ENCODE results near the gene CSRNP2.
"Not testable (repeated sequence)": the region's sequence is repeated elsewhere in the genome, so short reads cannot be mapped to it uniquely, and the experiment has no call there.

Gene CSRNP2

DNA sequence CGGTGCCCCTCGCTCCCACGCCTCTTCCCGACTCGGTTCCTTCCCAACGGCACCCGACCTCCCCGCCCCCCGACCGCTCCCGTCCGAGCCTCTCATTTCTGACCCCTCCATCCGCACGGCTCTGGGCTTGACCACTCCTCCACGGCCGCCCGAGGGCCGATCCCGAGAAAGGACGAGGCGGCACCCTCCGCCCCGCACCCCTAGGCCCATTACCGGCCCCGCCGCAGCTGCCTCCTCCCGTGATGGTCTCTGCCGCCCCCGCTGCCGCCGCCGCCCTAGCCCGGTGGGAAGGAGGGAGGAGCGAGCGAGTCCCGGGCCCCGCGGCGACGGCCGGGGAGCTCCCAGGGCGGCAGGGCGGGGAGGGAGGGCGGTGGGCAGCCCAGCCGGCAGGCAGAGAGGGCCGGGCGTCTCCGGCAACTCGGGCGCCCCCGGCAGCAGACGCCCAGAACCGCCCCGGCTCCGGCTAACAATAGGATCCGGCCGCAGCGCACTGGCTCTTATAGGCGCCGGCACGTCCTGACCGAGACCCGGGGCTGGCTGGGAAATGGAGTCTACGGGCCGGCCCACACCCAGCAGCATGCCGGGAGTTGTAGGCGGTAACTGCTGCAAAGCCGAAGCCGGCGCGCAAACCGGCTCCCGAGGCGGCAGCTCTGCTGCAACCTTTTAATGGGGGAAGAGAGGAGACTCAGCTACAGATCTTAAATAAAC lies at the start of gene CSRNP2:
Gene CSRNP2 (minus strand): TSS at position 471 of the 708 bp plus-strand sequence. CDS start 7,035 bp downstream, outside the sequence.
- peak; percentile 92 for DNase-seq (ENCODE audit: low read depth)

GRCh38 chr12:51132693-51133092 lies 49.3 kb upstream of the CSRNP2 start:
- no peak for DNase-seq (ENCODE audit: low read depth)

- no peak for DNase-seq (ENCODE audit: low read depth)
Observed at GRCh38 chr12:51131745-51132521, 48.5 kb upstream of the CSRNP2 start.

DNA sequence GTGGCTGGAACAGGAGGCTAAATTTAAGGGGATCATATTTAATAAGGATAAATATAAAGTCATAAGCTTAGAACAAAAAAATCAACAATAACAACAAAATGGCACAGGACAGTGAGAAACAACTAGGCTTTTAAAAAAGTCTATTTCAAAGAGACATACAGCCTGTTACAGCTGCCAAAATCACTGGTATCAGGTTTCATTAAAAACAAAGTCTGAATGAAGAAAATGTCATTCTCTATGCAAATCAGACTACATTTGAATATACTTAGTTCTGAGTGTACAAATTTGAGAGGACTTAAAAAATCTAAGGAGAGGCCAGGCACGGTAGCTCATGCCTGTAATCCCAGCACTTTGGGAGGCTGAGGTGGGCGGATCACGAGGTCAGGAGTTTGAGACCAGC lies 45.5 kb upstream of the CSRNP2 start:
- peak; percentile 28 for DNase-seq (ENCODE audit: low read depth)

DNA sequence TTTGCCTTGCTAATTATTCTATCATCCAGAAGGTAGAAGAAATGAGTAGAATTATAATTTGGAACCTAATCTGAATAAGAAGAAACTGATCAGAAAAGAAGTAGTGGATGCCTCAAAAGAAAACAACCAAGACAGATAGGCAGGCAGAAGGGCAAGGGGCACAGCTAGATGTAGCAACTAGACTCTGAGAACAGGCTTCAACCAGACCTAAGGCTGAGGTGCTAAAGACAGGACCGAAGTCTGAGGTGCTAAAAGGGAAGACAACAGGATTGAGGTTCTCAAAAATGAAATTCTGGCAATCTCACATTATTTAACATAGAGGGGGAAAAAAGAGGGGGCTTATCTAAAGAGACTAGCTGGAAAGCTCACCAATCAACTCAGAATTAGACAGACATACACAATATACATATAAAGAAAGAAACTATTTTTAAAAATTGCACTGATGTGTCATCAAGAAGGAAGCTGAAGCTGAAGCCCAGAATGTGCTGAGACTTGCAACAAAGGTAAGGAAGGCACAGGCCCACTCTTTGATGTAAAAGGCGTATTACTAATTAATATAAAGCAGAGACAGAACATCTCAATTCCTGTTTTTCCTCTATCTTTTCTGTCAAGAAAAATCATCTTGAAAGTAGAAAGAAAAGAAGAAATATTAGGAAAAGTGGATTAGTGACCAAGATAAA lies 43.8 kb upstream of the CSRNP2 start:
- DNase-seq (ENCODE audit: low read depth) = no peak

DNA sequence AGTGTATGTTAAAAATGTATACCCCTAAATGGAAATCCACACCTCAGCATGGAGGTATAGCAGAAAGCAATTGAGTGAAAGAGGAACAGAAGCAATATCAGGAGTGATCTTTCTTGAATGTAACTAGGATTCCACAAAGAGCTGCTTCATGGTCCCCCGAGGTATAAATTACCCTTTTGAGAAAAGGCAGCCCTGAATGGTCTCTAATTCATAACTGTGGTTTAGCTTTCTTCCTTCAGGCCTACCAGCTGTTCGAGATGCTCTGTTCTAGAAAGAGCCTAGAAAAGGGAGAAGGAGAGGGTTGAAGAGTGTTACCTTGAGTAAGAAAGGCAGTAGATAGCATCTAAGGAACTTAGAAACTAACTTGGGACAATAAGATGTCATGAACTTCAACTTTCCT lies 42.9 kb upstream of the CSRNP2 start:
- DNase-seq (ENCODE audit: low read depth) = no peak

DNA sequence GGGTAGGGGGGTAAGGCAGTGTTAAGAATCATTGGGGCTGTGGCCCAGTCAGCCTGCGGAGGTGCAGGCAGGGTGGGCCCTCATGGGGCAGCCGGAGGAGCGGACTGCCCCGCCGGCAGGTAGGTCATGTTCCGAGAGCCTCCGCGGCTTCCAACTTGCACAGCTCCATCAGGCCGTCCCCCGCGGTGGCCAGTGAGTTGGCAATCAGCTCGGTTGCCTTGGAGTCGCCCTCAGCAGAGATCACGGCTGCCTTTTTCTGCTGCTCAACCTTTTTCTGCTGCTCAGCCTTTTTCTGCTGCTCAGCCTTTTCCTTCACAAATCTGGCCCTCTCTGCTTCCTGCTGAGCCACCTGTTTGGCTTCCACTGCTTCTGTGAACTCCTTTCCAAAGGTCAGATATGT lies 41.1 kb upstream of the CSRNP2 start:
- no peak for DNase-seq (ENCODE audit: low read depth)

DNA sequence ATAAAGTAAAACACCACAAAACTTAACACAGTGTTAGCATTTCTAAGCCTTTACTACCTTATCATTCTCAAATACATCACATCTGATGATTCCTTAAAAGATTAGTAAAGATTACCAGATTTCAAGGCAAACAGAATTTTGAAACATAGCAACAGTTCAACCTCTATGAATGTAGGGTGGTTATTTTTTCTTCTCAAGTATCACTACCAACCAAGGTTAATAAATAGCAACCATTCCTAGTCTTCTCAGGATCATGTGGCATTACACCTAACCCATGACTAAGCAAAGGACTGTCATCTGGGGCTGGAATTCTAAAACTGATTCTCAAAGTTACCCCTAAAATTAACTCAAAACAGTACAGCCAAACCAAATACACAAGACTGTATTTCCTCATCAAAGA lies 39.4 kb upstream of the CSRNP2 start:
- no peak for DNase-seq (ENCODE audit: low read depth)

DNA sequence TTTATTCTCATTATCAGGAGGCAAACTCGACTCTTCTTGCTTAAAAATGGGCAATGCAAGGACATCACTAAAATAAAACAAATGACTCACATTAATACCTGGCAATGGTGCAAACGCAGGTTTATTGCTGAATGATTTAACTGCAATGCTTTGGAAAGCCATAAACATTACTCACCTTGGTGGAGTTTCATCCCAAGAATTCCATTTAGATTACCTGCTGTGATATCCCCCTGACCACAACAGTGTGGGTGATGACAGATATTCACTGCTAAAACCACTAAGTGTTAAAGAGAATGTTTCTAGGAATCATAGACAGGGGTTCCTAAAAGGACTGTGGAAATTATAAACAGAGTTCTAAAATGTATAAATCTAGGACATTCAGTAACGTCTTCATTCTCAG lies 35.3 kb upstream of the CSRNP2 start:
- no peak for DNase-seq (ENCODE audit: low read depth)

GRCh38 chr12:51115533-51115932 lies 32.1 kb upstream of the CSRNP2 start:
- DNase-seq (ENCODE audit: low read depth) = no peak

DNA sequence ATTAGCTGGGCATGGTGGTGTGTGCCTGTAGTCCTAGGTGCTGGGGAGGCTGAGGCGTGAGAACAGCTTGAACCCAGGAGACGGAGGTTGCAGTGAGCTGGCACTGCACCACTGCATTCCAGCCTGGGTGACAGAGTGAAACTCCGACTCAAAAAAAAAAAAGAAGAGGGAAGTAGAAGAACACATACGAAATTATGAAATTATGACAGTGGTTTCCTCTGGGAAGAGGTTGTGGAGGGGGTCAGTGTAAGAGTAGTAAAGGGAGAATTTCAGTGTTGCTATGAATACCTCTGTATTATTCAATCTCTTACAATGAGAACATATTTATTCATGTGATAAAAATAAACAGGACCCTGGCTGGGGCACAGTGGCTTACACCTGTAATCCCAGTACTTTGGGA lies 24.7 kb upstream of the CSRNP2 start:
- no peak for DNase-seq (ENCODE audit: low read depth)

DNA sequence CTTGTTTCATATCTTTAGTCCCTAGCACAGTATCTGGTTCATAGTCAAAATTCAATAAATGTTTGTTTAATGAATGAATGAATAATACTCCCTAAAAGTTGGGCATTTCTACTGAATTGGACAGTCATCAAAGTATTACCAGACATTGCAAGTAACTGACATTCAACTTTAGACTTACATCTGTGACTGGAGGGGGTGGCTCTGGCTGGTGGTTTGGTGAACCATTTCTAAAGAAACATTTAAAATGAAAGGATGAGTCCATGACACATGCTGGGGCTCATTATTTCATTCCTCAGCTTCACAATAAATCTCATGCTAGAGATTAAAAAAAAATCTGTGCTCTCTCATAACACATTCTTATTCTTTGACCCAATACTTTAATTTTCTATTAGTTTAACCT lies 20.6 kb upstream of the CSRNP2 start:
- DNase-seq (ENCODE audit: low read depth) = no peak

GRCh38 chr12:51098611-51099010 lies 15.2 kb upstream of the CSRNP2 start:
- DNase-seq (ENCODE audit: low read depth) = peak; percentile 22

DNA sequence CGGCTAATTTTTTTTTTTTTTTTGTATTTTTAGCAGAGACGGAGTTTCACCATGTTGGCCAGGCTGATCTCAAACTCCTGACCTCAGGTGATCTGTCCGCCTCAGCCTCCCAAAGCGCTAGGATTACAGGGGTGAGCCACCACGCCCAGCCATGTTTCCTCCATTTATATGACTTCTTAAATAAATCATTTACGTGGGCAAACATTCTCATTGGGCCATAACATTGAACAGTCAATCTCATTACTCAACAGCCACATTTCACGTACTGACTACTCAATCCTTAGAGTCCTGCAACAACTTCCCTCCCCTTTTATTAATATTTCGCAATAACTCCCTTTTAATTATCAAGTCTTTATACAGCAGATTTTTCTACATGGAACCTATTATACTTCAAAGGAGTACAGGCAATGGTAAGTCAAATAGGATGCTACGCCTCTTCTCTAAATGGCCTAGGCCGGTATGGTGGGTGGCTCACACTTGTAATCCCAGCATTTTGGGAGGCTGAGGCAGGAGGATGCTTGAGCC lies 7.4 kb upstream of the CSRNP2 start:
- DNase-seq (ENCODE audit: low read depth) = no peak

DNA sequence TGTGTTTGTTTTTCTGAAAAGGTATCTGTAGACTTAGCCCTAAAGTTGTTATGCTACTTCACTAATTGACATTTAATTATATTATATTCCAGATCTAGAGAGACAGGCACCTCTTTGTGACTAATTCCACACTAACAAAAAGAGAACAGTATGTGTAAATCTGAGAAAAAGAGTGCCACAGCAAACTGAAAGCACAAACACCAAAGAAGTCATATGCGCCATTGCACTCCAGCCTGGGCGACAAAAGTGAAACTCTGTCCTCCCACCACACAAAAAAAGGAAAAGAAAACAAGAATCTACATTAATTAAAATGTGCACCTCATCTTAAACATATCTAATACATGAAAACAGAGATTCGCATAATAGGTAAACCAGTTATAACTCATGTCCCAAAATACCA lies 4.4 kb upstream of the CSRNP2 start:
- DNase-seq (ENCODE audit: low read depth) = no peak

- DNase-seq (ENCODE audit: low read depth) = no peak
Observed at GRCh38 chr12:51086933-51087332, 3.5 kb upstream of the CSRNP2 start.

- DNase-seq (ENCODE audit: low read depth) = no peak
Observed at GRCh38 chr12:51085757-51086156, 2.4 kb upstream of the CSRNP2 start.

DNA sequence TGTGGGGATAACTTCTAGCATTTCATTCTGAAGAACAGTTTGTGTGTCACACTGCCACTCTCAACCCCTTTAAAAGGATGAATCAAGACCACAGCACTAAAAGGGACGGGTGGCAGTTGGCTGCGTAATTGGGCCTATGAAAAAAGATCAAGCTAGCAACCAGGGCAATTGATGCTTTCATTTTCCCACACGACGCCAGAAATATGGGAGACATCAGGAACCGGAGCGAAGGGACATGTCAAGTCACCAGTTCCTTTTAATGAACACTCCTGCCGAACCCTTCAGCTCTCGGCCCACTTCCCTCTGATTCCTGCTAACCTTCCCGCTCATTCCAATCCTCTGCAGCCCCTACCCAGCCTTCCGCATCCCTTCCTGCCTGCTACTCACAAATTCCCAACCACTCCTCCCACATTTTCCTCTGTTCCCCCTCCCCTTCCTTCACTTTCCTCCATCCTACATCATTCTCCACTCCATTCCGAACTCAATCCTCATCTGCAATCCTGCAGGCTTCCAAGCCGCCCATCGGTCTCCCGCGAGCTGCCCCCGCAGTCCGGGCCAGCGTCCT lies 753 bp downstream of the CSRNP2 start:
- peak; percentile 18 for DNase-seq (ENCODE audit: low read depth)

- no peak for DNase-seq (ENCODE audit: low read depth)
Observed at GRCh38 chr12:51081421-51081820, 2.0 kb downstream of the CSRNP2 start.

DNA sequence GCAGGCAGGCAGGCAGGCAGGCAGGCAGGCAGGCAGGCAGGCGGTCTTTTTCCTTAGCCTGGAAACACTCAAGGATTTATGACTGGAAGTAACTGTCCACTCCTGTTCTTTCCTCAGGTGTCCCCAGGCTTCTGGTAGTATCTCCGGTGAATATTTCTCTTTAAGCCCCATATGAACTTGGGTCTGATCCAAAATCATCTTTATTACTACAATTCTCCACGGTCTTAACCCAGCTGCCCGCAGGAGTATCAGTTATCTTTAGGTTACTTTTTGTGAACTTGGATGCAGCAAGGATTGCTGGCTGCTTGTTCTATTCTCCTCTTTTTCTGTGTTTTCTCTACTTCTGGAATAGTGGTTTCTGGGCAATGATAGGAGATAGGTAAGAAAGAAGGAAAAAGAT lies 3.3 kb downstream of the CSRNP2 start:
- no peak for DNase-seq (ENCODE audit: low read depth)

DNA sequence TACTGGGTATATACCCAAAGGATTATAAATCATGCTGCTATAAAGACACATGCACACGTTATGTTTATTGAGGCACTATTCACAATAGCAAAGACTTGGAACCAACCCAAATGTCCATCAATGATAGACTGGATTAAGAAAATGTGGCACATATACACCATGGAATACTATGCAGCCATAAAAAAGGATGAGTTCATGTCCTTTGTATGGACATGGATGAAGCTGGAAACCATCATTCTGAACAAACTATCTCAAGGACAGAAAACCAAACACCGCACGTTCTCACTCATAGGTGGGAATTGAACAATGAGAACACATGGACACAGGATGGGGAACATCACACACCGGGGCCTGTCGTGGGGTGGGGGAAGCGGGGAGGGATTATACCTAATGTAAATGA lies 4.5 kb downstream of the CSRNP2 start:
- not testable (repeated sequence) for DNase-seq (ENCODE audit: low read depth)

DNA sequence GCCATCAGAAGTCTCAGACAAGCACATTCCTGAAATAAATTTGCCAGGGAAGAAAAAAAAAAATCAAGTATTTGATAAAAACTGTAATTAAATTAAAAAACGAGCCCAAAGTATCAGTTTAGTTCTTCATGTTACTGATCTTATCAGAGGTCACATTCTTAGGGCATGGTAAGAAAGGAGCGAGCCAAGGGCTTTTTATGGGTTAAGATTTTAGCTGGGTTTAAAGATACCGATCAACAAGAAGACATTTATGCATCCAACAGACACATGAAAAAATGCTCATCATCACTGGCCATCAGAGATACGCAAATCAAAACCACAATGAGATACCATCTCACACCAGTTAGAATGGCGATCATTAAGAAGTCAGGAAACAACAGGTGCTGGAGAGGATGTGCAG lies 5.0 kb downstream of the CSRNP2 start:
- not testable (repeated sequence) for DNase-seq (ENCODE audit: low read depth)
